Esophagus squamous epithelium (tissue), 4 donors: ENCODE results near the gene LTBR.

Source experiments
- CTCF ChIP-seq, 6 experiments: fragments of 450-650 bp in 4 of 6; fragments of 200-600 bp in 2 of 6; sonication (generic) in 2 of 6; IDR thresholded peaks; one replicate each; pipeline ENCODE4 v1.5.1; 2016 to 2019; ENCODE audit warnings: antibody characterized with exemption in 6 of 6, mild to moderate bottlenecking in 4 of 6, moderate library complexity in 4 of 6
- POLR2A ChIP-seq, 4 donors: fragments of 450-650 bp; IDR thresholded peaks; one replicate each; pipeline ENCODE4 v1.6.1; 2017; ENCODE audit warnings: antibody characterized with exemption in 4 of 4, mild to moderate bottlenecking in 4 of 4, moderate library complexity in 3 of 4

- TF ChIP-seq CTCF (IDR thresholded peaks at IDR 0.05) (no peak), POLR2A (IDR thresholded peaks at IDR 0.05) (no peak)
These were observed 23.8 kb upstream of the LTBR start for GRCh38 chr12:6360080-6360571.
